Esophagus squamous epithelium (tissue), 5 donors: ENCODE data around the gene KIAA0930. TPM values are rescaled to one million over a fixed set of nuclear protein-coding genes. Genes with fewer than 3 reads are reported as not detected.
A peak's percentile ranks its signal among the peaks of the same experiment; 100 is the strongest.
"Not testable (repeated sequence)": the region's sequence is repeated elsewhere in the genome, so short reads cannot be mapped to it uniquely, and the experiment has no call there.

ENCODE experiments used
- DNase-seq: peaks from one replicate; lab custom pipeline; 2025; lab: John Stamatoyannopoulos, UW
- H3K27ac ChIP-seq, 4 donors: fragments of 200-600 bp; sonication (generic); one replicate each; pipeline ENCODE4 v1.5.1; 2016 to 2019; ENCODE audit warnings: mild to moderate bottlenecking in 1 of 4
- H3K27me3 ChIP-seq, 4 donors: fragments of 200-600 bp; sonication (generic); 1 replicate in 3 of 4; 2 replicates in 1 of 4; pipeline versions ENCODE4 v1.5.1 to v1.6.0; 2017 to 2021; ENCODE audit warnings: antibody characterized with exemption in 1 of 4
- H3K36me3 ChIP-seq, 3 donors: fragments of 200-600 bp; sonication (generic); one replicate each; pipeline ENCODE4 v1.5.1; 2016 to 2019
- H3K4me1 ChIP-seq, 3 donors: fragments of 200-600 bp; sonication (generic); one replicate each; pipeline ENCODE4 v1.5.1; 2017 to 2019
- H3K4me3 ChIP-seq, 4 donors: fragments of 200-600 bp; sonication (generic); 1 replicate in 3 of 4; 2 replicates in 1 of 4; pipeline ENCODE4 v1.5.1; 2016 to 2019; ENCODE audit warnings: mild to moderate bottlenecking in 2 of 4, moderate library complexity in 1 of 4
- H3K9me3 ChIP-seq, 3 donors: fragments of 200-600 bp; sonication (generic); one replicate each; pipeline ENCODE4 v1.5.1; 2016 to 2019
- CTCF ChIP-seq, 6 experiments: fragments of 450-650 bp in 4 of 6; fragments of 200-600 bp in 2 of 6; sonication (generic) in 2 of 6; IDR thresholded peaks; one replicate each; pipeline ENCODE4 v1.5.1; 2016 to 2019; ENCODE audit warnings: antibody characterized with exemption in 6 of 6, mild to moderate bottlenecking in 4 of 6, moderate library complexity in 4 of 6
- POLR2A ChIP-seq, 4 donors: fragments of 450-650 bp; IDR thresholded peaks; one replicate each; pipeline ENCODE4 v1.6.1; 2017; ENCODE audit warnings: antibody characterized with exemption in 4 of 4, mild to moderate bottlenecking in 4 of 4, moderate library complexity in 3 of 4
- WGBS, 2 donors: methylation state at CpG; one replicate each; pipeline ENCODE4 v1.1.5; 2018; 5-methylcytosine and 5-hydroxymethylcytosine counted together
- intact Hi-C: fragments of 100-400 bp; cut with DNase I; formaldehyde crosslinking; loops from one replicate; pipeline ENCODE4 v1.15.0; 2022
- total RNA-seq, 4 donors: library from RNA; depleted of rRNA; stranded (reverse); fragments of >200 nt; gene quantifications; one replicate each; pipeline ENCODE4 v1.1.0, GENCODE V29; 2016
- donor health status: DM: yes; HTN: yes; CAD: no.

The KIAA0930 gene
- total RNA-seq, 4 donors from 2014 or later: 33.1 to 40.2 (median 38.1) TPM

- intact Hi-C loops: no loop called here
- no peak for DNase-seq
- Histone ChIP-seq H3K4me1 (peaks cover 6 to 42% (median 14%) of the 10 kb centered on the region in 3 donors), H3K9me3 (no peaks in the 10 kb centered on the region), H3K27ac (peak overlapping the region in 2 of 4 donors; percentile 57 to 77), H3K4me3 (no peak overlapping the region), H3K27me3 (peaks cover 0 to 21% (median 0%) of the 10 kb centered on the region in 4 donors), H3K36me3 (no peaks in the 10 kb centered on the region)
- TF ChIP-seq POLR2A (IDR thresholded peaks at IDR 0.05): no peak
- no peak for TF ChIP-seq CTCF (IDR thresholded peaks at IDR 0.05)
- 63 to 73% methylated on average over 3 of the region's 3 CpGs for WGBS, 2 donors
These were observed 40.3 kb upstream of the KIAA0930 start for GRCh38 chr22:45281010-45281409.

- intact Hi-C loops: no loop called here
- TF ChIP-seq CTCF (IDR thresholded peaks at IDR 0.05) (no peak), POLR2A (IDR thresholded peaks at IDR 0.05) (no peak)
- WGBS, 2 donors: 88 to 91% methylated on average over 3 of the region's 3 CpGs
These were observed 39.9 kb upstream of the KIAA0930 start for GRCh38 chr22:45280587-45280980.

GRCh38 chr22:45278125-45278524, 37.4 kb upstream of the KIAA0930 start:
- intact Hi-C loops: no loop called here
- H3K9me3 ChIP-seq: no peaks in the 10 kb centered on the region
- WGBS, 2 donors: 80 to 88% methylated on average over 8 to 9 of the region's 9 CpGs
- H3K4me3 ChIP-seq: no peak overlapping the region
- peak overlapping the region in 2 of 4 donors; percentile 53 to 77 for H3K27ac ChIP-seq
- H3K36me3 ChIP-seq: no peaks in the 10 kb centered on the region
- DNase-seq: no peak
- peaks cover 0 to 26% (median 10%) of the 10 kb centered on the region in 3 donors for H3K4me1 ChIP-seq
- no peak for TF ChIP-seq CTCF (IDR thresholded peaks at IDR 0.05)
- TF ChIP-seq POLR2A (IDR thresholded peaks at IDR 0.05): no peak
- no peaks in the 10 kb centered on the region for H3K27me3 ChIP-seq

More at GRCh38 chr22:45280587-45280980, 39.9 kb upstream of the KIAA0930 start:
- Histone ChIP-seq H3K9me3 (no peaks in the 10 kb centered on the region), H3K4me1 (peaks cover 6 to 41% (median 14%) of the 10 kb centered on the region in 3 donors), H3K36me3 (no peaks in the 10 kb centered on the region), H3K4me3 (no peak overlapping the region), H3K27me3 (peaks cover 0 to 16% (median 0%) of the 10 kb centered on the region in 4 donors), H3K27ac (peak overlapping the region; percentile 42 to 78 (median 67))
- no peak for DNase-seq

GRCh38 chr22:45277720-45278119, 37.0 kb upstream of the KIAA0930 start:
- peaks cover 0 to 27% (median 11%) of the 10 kb centered on the region in 3 donors for H3K4me1 ChIP-seq
- 76 to 79% methylated on average over 7 of the region's 7 CpGs for WGBS, 2 donors
- intact Hi-C loops, H3K27ac ChIP-seq, H3K36me3 ChIP-seq, H3K4me3 ChIP-seq, H3K27me3 ChIP-seq, DNase-seq, H3K9me3 ChIP-seq: not testable (repeated sequence)

GRCh38 chr22:45276507-45277105, 35.9 kb upstream of the KIAA0930 start:
- Histone ChIP-seq H3K4me1 (peaks cover 3 to 39% (median 17%) of the 10 kb centered on the region in 3 donors), H3K36me3 (no peaks in the 10 kb centered on the region), H3K4me3 (no peak overlapping the region), H3K27ac (no peak overlapping the region), H3K9me3 (no peaks in the 10 kb centered on the region), H3K27me3 (no peaks in the 10 kb centered on the region)
- DNase-seq: no peak
- WGBS, 2 donors: 78 to 91% methylated on average over 9 to 11 of the region's 12 CpGs
- no peak for TF ChIP-seq POLR2A (IDR thresholded peaks at IDR 0.05)
- TF ChIP-seq CTCF (IDR thresholded peaks at IDR 0.05): no peak
- intact Hi-C loops: no loop called here
